Subcutaneous abdominal adipose tissue (tissue), 5 donors: Measurements from ENCODE around the gene TUBA8.

Experiments used
- H3K27ac ChIP-seq: one replicate; pipeline ENCODE4 v1.7.0; 2013; ENCODE audit warnings: low read depth, mild to moderate bottlenecking, inconsistent platforms, low read length, moderate library complexity
- H3K27me3 ChIP-seq, 5 donors: one replicate each; pipeline ENCODE4 v1.7.0; 2013; ENCODE audit warnings: low read length in 5 of 5, inconsistent platforms in 1 of 5; ENCODE audit not compliant: control insufficient read depth in 5 of 5, insufficient read depth in 4 of 5
- H3K36me3 ChIP-seq, 5 donors: one replicate each; pipeline ENCODE4 v1.7.0; 2013; ENCODE audit warnings: low read length in 5 of 5; ENCODE audit not compliant: control insufficient read depth in 5 of 5, insufficient read depth in 5 of 5
- H3K4me1 ChIP-seq, 5 donors: one replicate each; pipeline ENCODE4 v1.7.0; 2013; ENCODE audit warnings: low read length in 5 of 5, mild to moderate bottlenecking in 3 of 5, moderate library complexity in 1 of 5; ENCODE audit not compliant: control insufficient read depth in 5 of 5, insufficient read depth in 5 of 5
- H3K4me3 ChIP-seq, 5 donors: one replicate each; pipeline ENCODE4 v1.7.0; 2013; ENCODE audit warnings: low read length in 5 of 5, low read depth in 1 of 5
- H3K9ac ChIP-seq, 5 donors: one replicate each; pipeline ENCODE4 v1.7.0; 2013; ENCODE audit warnings: low read length in 5 of 5, mild to moderate bottlenecking in 4 of 5, moderate library complexity in 3 of 5
- H3K9me3 ChIP-seq, 5 donors: one replicate each; pipeline ENCODE4 v1.7.0; 2013; ENCODE audit warnings: low read length in 5 of 5; ENCODE audit not compliant: control insufficient read depth in 5 of 5
- donor health status: healthy.
- donor health status: healthy.
- donor health status: healthy.
- donor health status: healthy.
- donor health status: healthy.

Gene TUBA8

GRCh38 chr22:18112440-18112839 lies 1.8 kb downstream of the TUBA8 start:
- Histone ChIP-seq H3K9me3 (no peaks in the 10 kb centered on the region), H3K36me3 (no peaks in the 10 kb centered on the region), H3K4me3 (no peak overlapping the region), H3K9ac (no peak overlapping the region), H3K27ac (no peak overlapping the region), H3K4me1 (peaks cover 2 to 34% (median 28%) of the 10 kb centered on the region in 5 donors), H3K27me3 (peaks cover 0 to 15% (median 9%) of the 10 kb centered on the region in 5 donors)

- Histone ChIP-seq H3K4me3 (no peak overlapping the region), H3K36me3 (no peaks in the 10 kb centered on the region), H3K9ac (no peak overlapping the region), H3K27ac (no peak overlapping the region), H3K9me3 (no peaks in the 10 kb centered on the region), H3K4me1 (peaks cover 2 to 34% (median 28%) of the 10 kb centered on the region in 5 donors), H3K27me3 (peaks cover 0 to 15% (median 9%) of the 10 kb centered on the region in 5 donors)
Observed at GRCh38 chr22:18113680-18114394, 3.2 kb downstream of the TUBA8 start.

GRCh38 chr22:18114495-18114894 lies 3.9 kb downstream of the TUBA8 start:
- Histone ChIP-seq H3K4me1 (peaks cover 2 to 34% (median 27%) of the 10 kb centered on the region in 5 donors), H3K9ac (no peak overlapping the region), H3K27ac (no peak overlapping the region), H3K27me3 (peaks cover 0 to 15% (median 9%) of the 10 kb centered on the region in 5 donors), H3K4me3 (no peak overlapping the region), H3K36me3 (no peaks in the 10 kb centered on the region), H3K9me3 (no peaks in the 10 kb centered on the region)

- Histone ChIP-seq H3K4me3 (no peak overlapping the region), H3K27ac (no peak overlapping the region), H3K4me1 (peaks cover under 1 to 32% (median 21%) of the 10 kb centered on the region in 5 donors), H3K9ac (no peak overlapping the region), H3K9me3 (no peaks in the 10 kb centered on the region), H3K27me3 (peaks cover 0 to 12% (median 9%) of the 10 kb centered on the region in 5 donors), H3K36me3 (no peaks in the 10 kb centered on the region)
Observed at GRCh38 chr22:18114976-18115652, 4.5 kb downstream of the TUBA8 start.

- Histone ChIP-seq H3K36me3 (no peaks in the 10 kb centered on the region), H3K27ac (no peak overlapping the region), H3K9ac (no peak overlapping the region), H3K27me3 (peaks cover 0 to 7% (median 6%) of the 10 kb centered on the region in 5 donors), H3K4me1 (peaks cover 0 to 25% (median 15%) of the 10 kb centered on the region in 5 donors), H3K4me3 (no peak overlapping the region), H3K9me3 (no peaks in the 10 kb centered on the region)
Observed at GRCh38 chr22:18115906-18116371, 5.3 kb downstream of the TUBA8 start.

- no peaks in the 10 kb centered on the region for H3K9me3 ChIP-seq
- H3K4me1 ChIP-seq, result peaks cover 0 to 18% (median 8%) of the 10 kb centered on the region in 5 donors
- H3K4me3 ChIP-seq, result no peak overlapping the region
- H3K36me3 ChIP-seq, result peaks cover 0 to 3% (median 0%) of the 10 kb centered on the region in 5 donors
- H3K27me3 ChIP-seq, result no peaks in the 10 kb centered on the region
- no peak overlapping the region for H3K9ac ChIP-seq
- H3K27ac ChIP-seq, result no peak overlapping the region
Observed at GRCh38 chr22:18116634-18117033, 6.0 kb downstream of the TUBA8 start.

GRCh38 chr22:18118345-18118915 lies 7.8 kb downstream of the TUBA8 start:
- H3K4me1 ChIP-seq, result peaks cover 0 to 14% (median 8%) of the 10 kb centered on the region in 5 donors
- peaks cover 0 to 7% (median 2%) of the 10 kb centered on the region in 5 donors for H3K36me3 ChIP-seq
- no peaks in the 10 kb centered on the region for H3K9me3 ChIP-seq
- H3K4me3 ChIP-seq, result no peak overlapping the region
- no peak overlapping the region for H3K9ac ChIP-seq
- H3K27me3 ChIP-seq, result no peaks in the 10 kb centered on the region
- H3K27ac ChIP-seq, result no peak overlapping the region

GRCh38 chr22:18119409-18120110 lies 9.0 kb downstream of the TUBA8 start:
- Histone ChIP-seq H3K9me3 (no peaks in the 10 kb centered on the region), H3K9ac (no peak overlapping the region), H3K4me3 (no peak overlapping the region), H3K36me3 (peaks cover 0 to 7% (median 2%) of the 10 kb centered on the region in 5 donors), H3K4me1 (peaks cover 0 to 10% (median under 1%) of the 10 kb centered on the region in 5 donors), H3K27me3 (no peaks in the 10 kb centered on the region), H3K27ac (no peak overlapping the region)

GRCh38 chr22:18120857-18121256 lies 10.2 kb downstream of the TUBA8 start:
- no peak overlapping the region for H3K27ac ChIP-seq
- no peaks in the 10 kb centered on the region for H3K27me3 ChIP-seq
- peaks cover 0 to 14% (median 0%) of the 10 kb centered on the region in 5 donors for H3K4me1 ChIP-seq
- H3K36me3 ChIP-seq, result peaks cover 0 to 7% (median 2%) of the 10 kb centered on the region in 5 donors
- H3K9ac ChIP-seq, result no peak overlapping the region
- no peaks in the 10 kb centered on the region for H3K9me3 ChIP-seq
- H3K4me3 ChIP-seq, result no peak overlapping the region
